ENCODE results near the gene USH2A. TPM values are rescaled to one million over a fixed set of nuclear protein-coding genes. Genes with fewer than 3 reads are reported as not detected.

USH2A gene
- polyA plus RNA-seq, 3 donors = not detected

- H3K79me2 ChIP-seq (ENCODE audit: insufficient read depth, low read length) = no peaks in the 10 kb centered on the region
- Mint-ChIP-seq H3K9me3 (peaks cover 0 to 2% (median 0%) of the 10 kb centered on the region in 7 donors), H3K4me1 (no peaks in the 10 kb centered on the region), H3K4me3 (no peak overlapping the region), H3K27ac (no peak overlapping the region), H3K27me3 (ENCODE audit: low read depth in 3 of 3) (no peaks in the 10 kb centered on the region), H3K36me3 (no peaks in the 10 kb centered on the region)
- no peaks in the 10 kb centered on the region for H3K36me3 ChIP-seq (replicated peaks in 1 of 2; ENCODE audit: control insufficient read depth in 1 of 2, insufficient read depth in 2 of 2, low read length in 2 of 2)
- no peaks in the 10 kb centered on the region for H3K27me3 ChIP-seq (ENCODE audit: control insufficient read depth in 2 of 2, insufficient read depth in 2 of 2, low read length in 2 of 2)
- no peak overlapping the region for H3K27ac ChIP-seq (ENCODE audit: low read depth in 1 of 2, low read length in 2 of 2)
- no peaks in the 10 kb centered on the region for H3K4me1 ChIP-seq (ENCODE audit: control insufficient read depth in 1 of 2, insufficient read depth in 2 of 2, low read length in 2 of 2)
- DNase-seq = no peak
- H3K4me2 ChIP-seq (replicated peaks; ENCODE audit: extremely low read depth, low read length, poor library complexity, severe bottlenecking) = no peak overlapping the region
- no CpG with 5 or more reads among the region's 3 CpGs for WGBS (ENCODE audit: insufficient coverage)
- no peak for TF ChIP-seq CTCF (IDR thresholded peaks at IDR 0.05)
- H3K9me3 ChIP-seq (replicated peaks in 1 of 2; ENCODE audit: control insufficient read depth in 1 of 2, insufficient read depth in 1 of 2, low read length in 2 of 2) = no peaks in the 10 kb centered on the region
- no peaks in the 10 kb centered on the region for H4K20me1 ChIP-seq (ENCODE audit: insufficient read depth, low read length)
- H3K9ac ChIP-seq (ENCODE audit: insufficient read depth, low read length, poor library complexity, severe bottlenecking) = no peak overlapping the region
- no peak overlapping the region for H3K4me3 ChIP-seq (replicated peaks in 1 of 3; ENCODE audit: low read depth in 2 of 3, low read length in 3 of 3)
- intact Hi-C loops (cut with micrococcal nuclease) = no loop called here
- no peak overlapping the region for H2AFZ ChIP-seq (ENCODE audit: insufficient read depth, low read depth, low read length, poor library complexity, severe bottlenecking)
Measured at GRCh38 chr1:216181590-216181989, 241.7 kb downstream of the USH2A start.

DNA sequence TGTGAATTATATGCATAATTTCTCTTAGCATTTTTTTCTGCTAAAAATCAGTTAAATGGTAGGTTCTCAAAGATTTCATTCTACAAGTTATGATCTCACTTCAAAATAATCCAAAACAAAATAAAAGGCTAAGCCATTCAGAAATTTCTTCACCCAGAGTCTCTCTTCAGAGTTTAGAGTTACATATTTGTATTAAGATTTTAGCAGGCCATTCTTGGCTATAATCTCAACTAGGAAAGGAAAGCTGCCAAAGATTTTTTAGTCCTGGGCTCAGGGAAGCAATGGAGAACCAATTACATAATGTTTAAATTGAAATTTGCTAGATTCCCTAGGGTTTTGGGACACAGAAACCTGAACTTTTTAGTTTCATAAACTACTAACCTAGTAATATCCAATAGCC, 245.0 kb downstream of the USH2A start:
- Histone ChIP-seq H3K4me3 (replicated peaks in 1 of 3; ENCODE audit: low read depth in 2 of 3, low read length in 3 of 3) (no peak overlapping the region), H3K79me2 (ENCODE audit: insufficient read depth, low read length) (no peaks in the 10 kb centered on the region), H3K27me3 (ENCODE audit: control insufficient read depth in 2 of 2, insufficient read depth in 2 of 2, low read length in 2 of 2) (no peaks in the 10 kb centered on the region), H3K9me3 (replicated peaks in 1 of 2; ENCODE audit: control insufficient read depth in 1 of 2, insufficient read depth in 1 of 2, low read length in 2 of 2) (no peaks in the 10 kb centered on the region), H3K4me2 (replicated peaks; ENCODE audit: extremely low read depth, low read length, poor library complexity, severe bottlenecking) (no peak overlapping the region), H3K36me3 (replicated peaks in 1 of 2; ENCODE audit: control insufficient read depth in 1 of 2, insufficient read depth in 2 of 2, low read length in 2 of 2) (no peaks in the 10 kb centered on the region), H3K4me1 (ENCODE audit: control insufficient read depth in 1 of 2, insufficient read depth in 2 of 2, low read length in 2 of 2) (no peaks in the 10 kb centered on the region), H3K27ac (ENCODE audit: low read depth in 1 of 2, low read length in 2 of 2) (no peak overlapping the region), H4K20me1 (ENCODE audit: insufficient read depth, low read length) (no peaks in the 10 kb centered on the region), H2AFZ (ENCODE audit: insufficient read depth, low read depth, low read length, poor library complexity, severe bottlenecking) (no peak overlapping the region), H3K9ac (ENCODE audit: insufficient read depth, low read length, poor library complexity, severe bottlenecking) (no peak overlapping the region)
- DNase-seq = no peak
- Mint-ChIP-seq H3K36me3 (no peaks in the 10 kb centered on the region), H3K9me3 (peaks cover 0 to 3% (median 0%) of the 10 kb centered on the region in 7 donors), H3K4me1 (no peaks in the 10 kb centered on the region), H3K4me3 (no peak overlapping the region), H3K27me3 (ENCODE audit: low read depth in 3 of 3) (no peaks in the 10 kb centered on the region), H3K27ac (no peak overlapping the region)
- intact Hi-C loops (cut with micrococcal nuclease) = no loop called here
- TF ChIP-seq CTCF (IDR thresholded peaks at IDR 0.05) = no peak
